ENCODE data around the gene CNTNAP2. TPM values are rescaled to one million over a fixed set of nuclear protein-coding genes. Genes with fewer than 3 reads are reported as not detected.

The CNTNAP2 gene
- total RNA-seq, 4 donors from 2014 or later: 0.29 to 0.88 (median 0.33) TPM; not detected in 1

DNA sequence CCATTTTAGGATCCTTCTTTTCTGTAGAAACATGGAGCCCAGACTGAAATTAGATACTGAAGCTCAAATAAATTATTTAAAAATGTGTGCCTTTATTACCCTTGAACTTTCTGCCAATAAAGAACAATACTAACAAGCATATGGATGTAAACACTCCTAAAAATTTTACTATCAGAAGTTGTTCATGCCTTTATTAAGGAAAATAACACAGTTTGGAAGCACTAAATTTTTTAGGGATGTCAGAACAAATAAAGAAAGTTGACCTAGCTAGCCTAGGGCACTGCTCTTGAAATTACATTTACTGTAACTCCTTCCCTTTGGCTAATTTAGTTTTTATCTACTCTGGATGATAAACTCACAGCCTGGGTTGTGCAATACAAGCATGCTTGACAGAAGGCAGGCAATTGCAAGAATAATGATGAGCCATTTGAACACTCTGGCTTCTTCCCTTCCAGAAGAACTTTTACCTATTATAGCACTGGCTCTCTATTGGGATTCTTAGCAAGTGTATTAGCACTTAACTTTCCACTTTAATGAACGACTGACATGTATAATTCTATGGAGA is 2122.2 kb downstream of the CNTNAP2 start:
- WGBS, 2 donors: 73 to 75% methylated on average over 1 of the region's 1 CpG
- intact Hi-C loops (cut with DNase I): no loop called here

DNA sequence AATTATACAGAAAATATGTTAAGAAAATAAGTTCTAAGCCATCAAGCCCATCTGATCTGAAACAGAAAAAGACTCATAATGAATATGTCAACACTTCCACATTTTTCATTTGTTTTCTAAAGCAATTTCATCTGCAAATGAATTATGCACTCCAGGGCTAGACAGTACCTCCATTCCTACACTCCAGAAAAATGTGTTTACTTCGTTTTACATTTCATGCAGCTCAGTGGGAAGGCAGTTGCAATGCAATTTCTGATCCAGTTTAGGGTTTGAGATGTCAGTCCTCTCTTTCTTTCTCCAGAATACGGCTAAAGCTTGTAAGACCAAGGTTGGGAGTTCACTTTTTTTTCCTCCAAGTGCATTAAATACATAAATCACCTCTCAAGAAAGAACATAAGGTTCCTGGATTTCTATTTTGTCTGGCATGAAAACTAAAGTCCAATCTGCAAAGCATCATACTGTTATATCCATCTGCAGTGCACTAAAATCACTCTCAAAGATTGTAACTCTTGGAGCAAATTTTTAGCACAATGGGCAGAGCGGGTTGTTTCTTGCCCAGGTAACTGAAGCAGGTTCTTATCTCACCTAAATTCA is 2125.2 kb downstream of the CNTNAP2 start:
- H3K27ac ChIP-seq: no peak overlapping the region
- intact Hi-C loops (cut with DNase I): no loop called here
- no peaks in the 10 kb centered on the region for H3K4me1 ChIP-seq
- no peaks in the 10 kb centered on the region for H3K27me3 ChIP-seq
- H3K9me3 ChIP-seq: no peaks in the 10 kb centered on the region
- no peaks in the 10 kb centered on the region for H3K36me3 ChIP-seq
- H3K4me3 ChIP-seq (replicated peaks in 1 of 3): no peak overlapping the region
- DNase-seq: no peak
- no peak for TF ChIP-seq POLR2A (IDR thresholded peaks at IDR 0.05)
- TF ChIP-seq, protein P1, sequence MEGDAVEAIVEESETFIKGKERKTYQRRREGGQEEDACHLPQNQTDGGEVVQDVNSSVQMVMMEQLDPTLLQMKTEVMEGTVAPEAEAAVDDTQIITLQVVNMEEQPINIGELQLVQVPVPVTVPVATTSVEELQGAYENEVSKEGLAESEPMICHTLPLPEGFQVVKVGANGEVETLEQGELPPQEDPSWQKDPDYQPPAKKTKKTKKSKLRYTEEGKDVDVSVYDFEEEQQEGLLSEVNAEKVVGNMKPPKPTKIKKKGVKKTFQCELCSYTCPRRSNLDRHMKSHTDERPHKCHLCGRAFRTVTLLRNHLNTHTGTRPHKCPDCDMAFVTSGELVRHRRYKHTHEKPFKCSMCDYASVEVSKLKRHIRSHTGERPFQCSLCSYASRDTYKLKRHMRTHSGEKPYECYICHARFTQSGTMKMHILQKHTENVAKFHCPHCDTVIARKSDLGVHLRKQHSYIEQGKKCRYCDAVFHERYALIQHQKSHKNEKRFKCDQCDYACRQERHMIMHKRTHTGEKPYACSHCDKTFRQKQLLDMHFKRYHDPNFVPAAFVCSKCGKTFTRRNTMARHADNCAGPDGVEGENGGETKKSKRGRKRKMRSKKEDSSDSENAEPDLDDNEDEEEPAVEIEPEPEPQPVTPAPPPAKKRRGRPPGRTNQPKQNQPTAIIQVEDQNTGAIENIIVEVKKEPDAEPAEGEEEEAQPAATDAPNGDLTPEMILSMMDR (IDR thresholded peaks at IDR 0.05): no peak
- 58 to 74% methylated on average over 3 of the region's 3 CpGs for WGBS, 2 donors

More for the DNA sequence above, 2122.2 kb downstream of the CNTNAP2 start:
- Histone ChIP-seq H3K4me3 (replicated peaks in 1 of 3) (no peak overlapping the region), H3K36me3 (no peaks in the 10 kb centered on the region), H3K27me3 (no peaks in the 10 kb centered on the region), H3K4me1 (no peaks in the 10 kb centered on the region), H3K27ac (no peak overlapping the region), H3K9me3 (no peaks in the 10 kb centered on the region)
- DNase-seq: no peak
- TF ChIP-seq, protein P1 (IDR thresholded peaks at IDR 0.05): no peak
- TF ChIP-seq POLR2A (IDR thresholded peaks at IDR 0.05): no peak

DNA sequence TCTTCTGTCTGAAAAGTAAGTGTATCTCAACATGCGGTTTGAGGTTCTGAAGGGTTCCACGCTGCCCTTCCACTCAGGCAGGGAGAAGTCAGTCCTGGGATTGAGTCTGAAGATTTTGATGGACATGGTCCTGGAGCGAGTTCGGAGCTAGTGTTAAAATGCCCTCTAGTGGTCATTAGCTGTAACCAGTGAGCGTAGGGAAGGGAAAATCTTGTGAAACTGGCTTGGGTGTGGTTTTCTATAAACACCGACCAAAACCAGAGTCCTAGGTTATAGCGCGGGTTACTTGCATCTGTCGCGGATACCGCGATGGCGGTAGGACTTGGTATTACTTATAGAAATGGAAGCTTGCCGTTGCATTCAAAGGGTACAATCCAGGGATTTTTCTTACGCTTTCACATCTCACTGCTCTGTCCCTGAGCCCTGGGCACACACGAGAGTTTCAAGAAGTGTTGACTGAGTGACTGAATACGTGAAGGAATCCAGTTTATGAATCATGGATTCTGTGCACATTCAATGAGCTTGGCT is 2125.8 kb downstream of the CNTNAP2 start:
- Histone ChIP-seq H3K4me3 (replicated peaks in 1 of 3) (no peak overlapping the region), H3K27ac (no peak overlapping the region), H3K36me3 (no peaks in the 10 kb centered on the region), H3K27me3 (no peaks in the 10 kb centered on the region), H3K4me1 (no peaks in the 10 kb centered on the region), H3K9me3 (no peaks in the 10 kb centered on the region)
- peak; percentile 28 to 49 for DNase-seq
- TF ChIP-seq, protein P1 (IDR thresholded peaks at IDR 0.05): peak; percentile 43 to 85 (median 66)
- no peak for TF ChIP-seq POLR2A (IDR thresholded peaks at IDR 0.05)
- intact Hi-C loops (cut with DNase I): no loop called here
- 5 to 11% methylated on average over 17 of the region's 17 CpGs for WGBS, 2 donors

DNA sequence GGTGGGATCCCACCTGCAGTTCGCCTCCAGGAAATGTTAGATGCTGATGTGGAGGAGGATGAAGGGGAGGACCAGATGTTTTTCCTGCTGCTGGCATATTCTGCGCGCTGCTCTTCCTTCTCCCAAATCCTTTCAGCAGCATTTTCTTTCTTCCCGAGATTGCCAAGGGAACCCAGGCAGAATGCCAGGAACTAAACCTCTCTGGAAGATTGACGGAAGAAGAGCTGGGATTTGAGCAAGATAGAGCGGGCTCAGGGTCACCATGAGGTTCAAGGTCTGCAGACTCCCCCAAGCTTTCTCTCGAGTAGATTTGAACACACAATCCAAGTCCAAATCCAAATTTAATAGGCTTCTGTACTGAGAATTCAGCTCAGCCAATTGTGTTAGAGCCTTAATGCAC is 2128.8 kb downstream of the CNTNAP2 start:
- no peak overlapping the region for H3K4me3 ChIP-seq (replicated peaks in 1 of 3)
- 73 to 75% methylated on average over 7 of the region's 7 CpGs for WGBS, 2 donors
- no peaks in the 10 kb centered on the region for H3K27me3 ChIP-seq
- no peaks in the 10 kb centered on the region for H3K4me1 ChIP-seq
- H3K9me3 ChIP-seq: no peaks in the 10 kb centered on the region
- intact Hi-C loops (cut with DNase I): no loop called here
- DNase-seq: no peak
- H3K36me3 ChIP-seq: no peaks in the 10 kb centered on the region
- TF ChIP-seq, protein P1 (IDR thresholded peaks at IDR 0.05): no peak
- no peak for TF ChIP-seq POLR2A (IDR thresholded peaks at IDR 0.05)
- no peak overlapping the region for H3K27ac ChIP-seq

DNA sequence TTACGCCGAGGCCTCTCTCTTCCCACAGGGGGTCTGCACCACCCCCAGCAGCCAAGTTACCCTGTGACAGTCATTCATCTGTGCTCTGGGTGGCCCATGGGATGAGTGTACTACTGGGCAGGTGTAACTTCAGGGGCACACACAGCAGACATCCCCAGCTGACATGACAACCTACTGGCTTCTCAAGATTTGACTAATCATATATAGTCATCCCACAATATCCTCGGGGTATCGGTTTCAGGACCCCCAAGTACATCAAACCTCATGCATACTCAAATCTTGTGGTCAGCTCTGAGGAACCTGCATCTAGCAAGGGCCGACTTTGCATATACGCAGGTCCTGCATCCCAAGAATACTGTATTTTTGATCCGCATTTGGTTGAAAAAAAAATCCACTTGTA is 2137.0 kb downstream of the CNTNAP2 start:
- no peak for DNase-seq
- TF ChIP-seq, protein P1 (IDR thresholded peaks at IDR 0.05): no peak
- no peak for TF ChIP-seq POLR2A (IDR thresholded peaks at IDR 0.05)
- H3K27me3 ChIP-seq: no peaks in the 10 kb centered on the region
- intact Hi-C loops (cut with DNase I): no loop called here
- no peaks in the 10 kb centered on the region for H3K4me1 ChIP-seq
- no peaks in the 10 kb centered on the region for H3K36me3 ChIP-seq
- H3K27ac ChIP-seq: no peak overlapping the region
- 89 to 96% methylated on average over 7 of the region's 7 CpGs for WGBS, 2 donors
- no peaks in the 10 kb centered on the region for H3K9me3 ChIP-seq
- no peak overlapping the region for H3K4me3 ChIP-seq (replicated peaks in 1 of 3)
